Stimulated activated CD8-positive, alpha-beta memory T cell treated with anti-CD3 and anti-CD28 coated beads, Interleukin-7, amount 100 ng/mL, for 48 hours (primary cell): ENCODE measurements around the gene C1QL4.
"Not testable (repeated sequence)": the region's sequence is repeated elsewhere in the genome, so short reads cannot be mapped to it uniquely, and the experiment has no call there.

Experiments
- DNase-seq, 2 donors: peaks; one replicate each; pipeline ENCODE4 v3.0.0-alpha.2; 2020; ENCODE audit warnings: low read depth in 1 of 2; ENCODE audit errors: extremely low read depth in 1 of 2

C1QL4 gene

GRCh38 chr12:49336645-49337584 lies at the start of gene C1QL4:
Gene C1QL4, minus strand, starts transcription at chr12:49337188. Its CDS starts 711 bp downstream, at chr12:49336477.
- peak; percentile 65 to 75 for DNase-seq

DNA sequence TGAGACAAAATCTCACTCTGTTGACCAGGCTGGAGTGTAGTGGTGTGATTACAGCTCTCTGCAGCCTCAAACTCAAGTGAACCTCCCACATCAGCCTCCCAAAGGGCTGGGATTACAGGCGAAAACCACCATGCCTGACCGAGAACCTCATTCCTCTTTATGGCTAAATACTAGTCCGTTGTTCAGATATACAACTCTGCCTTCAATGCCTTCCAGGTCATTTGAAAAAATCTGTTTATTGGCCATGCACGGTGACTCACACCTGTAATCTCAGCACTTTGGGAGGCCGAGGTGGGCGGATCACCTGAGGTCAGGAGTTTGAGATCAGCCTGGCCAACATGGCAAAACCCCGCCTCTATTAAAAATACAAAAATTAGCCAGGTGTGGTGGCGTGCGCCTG lies 43.2 kb upstream of the C1QL4 start:
- not testable (repeated sequence) for DNase-seq

GRCh38 chr12:49377386-49377785 lies 40.4 kb upstream of the C1QL4 start:
- no peak for DNase-seq

- no peak for DNase-seq
Measured at GRCh38 chr12:49375406-49375805, 38.4 kb upstream of the C1QL4 start.

DNA sequence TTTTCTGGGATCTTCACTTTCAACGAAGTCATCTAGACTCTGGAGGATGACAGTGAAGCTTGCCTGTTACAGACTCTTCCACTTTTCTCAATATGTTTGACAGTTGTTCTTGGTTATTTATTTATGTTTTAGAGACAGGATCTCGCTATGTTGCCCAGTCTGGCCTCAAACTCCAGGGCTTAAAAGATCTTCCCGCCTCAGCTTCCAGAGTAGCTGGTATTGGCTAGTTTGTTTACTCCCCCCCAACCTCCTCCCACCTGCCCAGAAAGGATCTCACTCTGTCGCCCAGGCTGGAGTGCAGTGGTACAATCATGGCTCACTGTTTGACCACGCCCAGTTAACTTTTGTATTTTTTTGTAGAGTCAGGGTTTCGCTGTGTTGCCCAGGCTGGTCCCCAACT lies 33.6 kb upstream of the C1QL4 start:
- DNase-seq, result no peak

DNA sequence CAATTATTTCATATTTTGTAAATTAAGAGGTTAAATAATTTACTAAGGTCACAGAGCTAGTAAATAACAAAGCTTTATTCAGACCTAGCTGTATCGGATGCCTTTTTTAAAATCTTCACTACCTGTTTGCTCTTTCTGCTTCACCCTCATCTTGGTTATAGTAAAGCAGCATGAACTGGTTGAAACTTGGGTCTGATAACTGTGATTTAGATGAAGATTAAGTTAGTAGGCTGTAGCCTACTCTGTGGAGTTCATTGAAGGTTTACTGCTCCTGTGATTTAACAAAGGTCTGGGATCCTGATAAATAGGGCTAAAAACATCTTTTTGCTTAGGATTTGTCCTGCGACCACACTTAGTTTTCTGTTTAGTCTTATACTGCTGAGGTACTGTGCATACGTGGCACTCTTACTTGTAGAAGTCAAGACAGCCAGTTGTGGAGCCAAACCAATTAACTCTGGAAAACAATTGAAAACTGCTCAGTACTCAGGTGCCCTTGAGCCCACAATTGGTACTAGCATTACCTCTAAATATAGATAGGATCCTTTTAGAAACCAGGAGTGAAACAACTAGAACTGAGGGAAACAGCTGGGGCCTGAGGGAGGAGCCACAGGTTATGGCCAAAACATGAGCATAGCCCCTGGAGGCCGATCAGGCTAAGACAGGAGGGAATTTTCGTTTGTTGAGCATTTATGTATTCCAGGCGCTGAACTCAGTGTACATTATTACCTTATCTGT lies 32.6 kb upstream of the C1QL4 start:
- no peak for DNase-seq

- DNase-seq, result no peak
Measured at GRCh38 chr12:49368240-49368600, 31.2 kb upstream of the C1QL4 start.

- DNase-seq, result peak in 1 of 2 donors; percentile 87
Measured at GRCh38 chr12:49367381-49368239, 30.6 kb upstream of the C1QL4 start, which contains the start of gene SPATS2. Gene SPATS2, plus strand, starts transcription at chr12:49367462. Its CDS starts 93,551 bp downstream, at chr12:49461013.

GRCh38 chr12:49366652-49367380 lies 29.8 kb upstream of the C1QL4 start:
- peak; percentile 72 to 87 for DNase-seq

DNA sequence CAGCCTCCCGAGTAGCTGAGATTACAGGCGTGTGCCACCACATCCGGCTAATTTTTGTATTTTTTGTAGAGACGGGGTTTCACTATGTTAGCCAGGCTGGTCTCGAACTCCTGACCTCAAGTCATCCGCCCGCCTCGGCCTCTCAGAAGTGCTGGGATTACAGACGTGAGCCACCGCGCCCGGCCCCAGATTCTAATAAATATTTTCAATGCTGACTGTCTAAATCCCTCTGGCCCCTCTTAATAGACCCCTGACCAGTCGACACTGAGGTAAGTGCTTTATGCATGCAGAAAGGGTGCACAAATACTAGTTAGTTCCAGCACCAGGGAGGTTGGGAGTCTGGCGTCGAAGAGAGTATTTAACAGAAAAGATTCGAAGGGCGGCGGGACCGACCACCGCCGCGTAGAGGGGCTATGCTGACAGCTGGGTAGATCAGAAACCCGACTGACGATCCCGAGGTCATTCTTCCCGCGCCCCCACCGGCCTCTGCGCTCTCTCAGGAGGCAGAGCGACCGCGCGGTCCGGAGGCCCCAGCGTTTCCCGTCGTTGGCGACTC lies 29.2 kb upstream of the C1QL4 start:
- no peak for DNase-seq

- no peak for DNase-seq
Measured at GRCh38 chr12:49365542-49365941, 28.6 kb upstream of the C1QL4 start.

DNA sequence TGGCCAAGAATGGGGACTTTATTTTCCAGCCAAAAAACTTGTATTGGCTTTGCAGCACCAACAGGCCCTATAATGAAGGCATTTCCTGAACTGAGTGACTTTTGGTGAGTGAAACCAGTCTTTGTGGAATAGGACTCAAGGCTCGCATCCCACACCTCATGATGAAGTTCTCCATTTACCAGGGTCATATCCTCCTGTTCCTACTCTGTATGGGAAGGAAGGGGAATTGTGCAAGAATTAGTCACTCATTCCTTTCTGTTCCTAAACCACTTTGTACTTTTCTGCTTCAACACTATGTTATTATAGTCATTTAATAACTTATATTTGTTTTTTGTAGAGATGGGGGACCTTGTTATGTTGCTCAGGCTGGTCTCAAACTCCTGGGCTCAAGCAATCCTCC lies 28.0 kb upstream of the C1QL4 start:
- no peak for DNase-seq

DNA sequence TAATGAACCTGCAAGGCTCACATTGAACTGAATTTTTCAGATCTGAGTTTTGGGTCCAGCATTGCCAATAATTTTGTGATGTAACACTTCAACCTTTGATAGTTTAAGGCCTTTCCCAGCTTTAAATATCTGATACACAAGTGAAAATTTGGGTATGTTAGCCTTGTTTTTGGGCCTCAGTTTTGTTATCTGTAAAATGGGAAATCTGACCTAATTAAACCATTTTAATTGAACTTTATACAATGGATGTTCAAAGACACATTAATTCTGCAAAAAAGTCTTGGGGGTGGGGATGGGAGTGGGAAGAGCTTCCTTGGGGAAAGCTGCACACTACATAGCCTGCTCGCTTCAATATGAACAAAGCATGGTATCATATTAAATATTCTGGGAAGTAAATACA lies 25.1 kb upstream of the C1QL4 start:
- no peak for DNase-seq

DNA sequence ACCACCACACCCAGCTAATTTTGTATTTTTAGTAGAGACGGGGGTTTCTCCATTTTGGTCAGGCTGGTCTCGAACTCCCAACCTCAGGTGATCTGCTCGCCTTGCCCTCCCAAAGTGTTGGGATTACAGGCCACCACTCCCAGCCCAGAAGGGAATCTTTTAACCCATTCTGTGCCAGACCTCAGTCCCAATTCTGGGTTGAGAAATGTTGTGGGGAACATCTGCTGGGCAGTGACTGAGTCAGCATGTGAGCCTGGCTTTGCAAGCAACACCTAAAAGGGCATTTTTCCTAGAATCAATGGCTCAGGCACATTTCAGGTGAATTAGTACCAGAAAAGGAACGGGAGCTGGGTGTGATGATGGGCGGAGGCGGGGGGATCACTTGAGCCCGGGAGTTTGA lies 22.7 kb upstream of the C1QL4 start:
- DNase-seq, result no peak

GRCh38 chr12:49358483-49359141 lies 21.6 kb upstream of the C1QL4 start:
- peak in 1 of 2 donors; percentile 37 for DNase-seq

DNA sequence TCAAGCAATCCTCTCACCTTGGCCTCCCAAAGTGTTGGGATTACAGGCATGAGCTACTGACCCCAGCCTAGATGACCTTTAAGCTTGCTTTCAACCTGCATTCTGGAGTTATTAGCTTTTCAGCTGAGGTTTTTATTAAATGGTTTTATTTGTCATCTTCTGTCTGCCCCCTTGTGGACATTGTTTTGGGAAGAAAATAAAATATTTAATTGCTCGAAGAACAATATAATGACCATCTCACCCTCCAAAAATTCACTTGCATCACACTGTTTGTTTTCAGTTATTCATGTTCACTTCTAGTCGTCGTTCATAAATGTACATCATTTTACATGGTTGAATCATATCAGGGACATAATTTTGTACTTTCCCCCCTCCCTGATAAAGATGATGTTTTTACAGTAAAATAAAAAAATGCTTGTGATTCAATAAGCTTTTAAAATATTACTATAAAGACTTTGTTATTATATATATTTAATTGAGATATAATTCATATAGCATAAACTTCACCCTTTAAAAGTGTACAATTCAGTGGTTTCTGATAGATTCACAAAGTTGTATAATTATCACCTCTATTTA lies 20.2 kb upstream of the C1QL4 start:
- no peak for DNase-seq

DNA sequence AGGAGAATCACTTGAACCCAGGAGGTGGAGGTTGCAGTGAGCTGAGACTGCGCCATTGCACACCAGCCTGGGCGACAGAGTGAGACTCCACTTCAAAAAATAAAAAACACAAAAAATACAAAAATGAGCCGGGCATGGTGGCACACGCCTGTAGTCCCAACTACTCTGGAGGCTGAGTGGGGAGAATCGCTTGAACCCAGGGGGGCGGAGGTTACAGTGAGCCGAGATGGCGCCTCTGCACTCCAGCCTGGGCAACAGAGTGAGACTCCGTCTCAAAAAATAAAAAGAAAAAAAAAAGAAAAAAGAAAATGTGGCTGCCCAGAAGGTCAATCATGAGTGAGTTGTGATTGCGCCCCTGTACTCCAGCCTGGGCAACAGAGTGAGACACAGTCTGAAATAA lies 18.9 kb upstream of the C1QL4 start:
- no peak for DNase-seq

DNA sequence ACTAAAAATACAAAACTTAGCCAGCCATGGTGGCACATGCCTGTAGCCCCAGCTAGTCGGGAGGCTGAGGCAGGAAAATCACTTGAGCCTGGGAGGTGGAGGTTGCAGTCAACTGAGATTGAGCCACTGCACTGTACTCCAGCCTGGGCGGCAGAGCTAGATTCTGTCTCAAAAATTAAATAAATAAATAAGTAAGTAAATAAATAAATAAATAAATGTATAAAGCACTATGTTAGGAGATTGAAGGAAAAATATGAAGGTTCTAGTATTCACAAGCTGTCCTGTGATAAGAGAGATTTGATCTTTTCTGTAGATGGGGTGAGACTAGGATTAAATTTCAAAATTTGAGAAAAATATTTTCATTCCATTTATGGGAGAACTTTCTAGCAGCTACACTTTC lies 15.4 kb upstream of the C1QL4 start:
- no peak for DNase-seq

- DNase-seq, result no peak
Measured at GRCh38 chr12:49349266-49349665, 12.3 kb upstream of the C1QL4 start.
